Chondrocyte (in vitro differentiated cells): ENCODE data around the gene SORBS2. TPM values are rescaled to one million over a fixed set of nuclear protein-coding genes. Genes with fewer than 3 reads are reported as not detected.

Experiments used
- DNase-seq: peaks from one replicate; pipeline ENCODE4 v3.0.0; 2021; ENCODE audit warnings: mixed read lengths, low spot score
- H3K27ac Mint-ChIP-seq: one replicate; pipeline ENCODE4 v1.8.0; 2021; ENCODE audit warnings: mild to moderate bottlenecking, moderate library complexity, mixed read lengths; ENCODE audit not compliant: unreplicated experiment
- H3K27me3 Mint-ChIP-seq: 2 replicates; pipeline ENCODE4 v1.8.0; 2021; ENCODE audit warnings: low read depth, mixed read lengths
- H3K36me3 Mint-ChIP-seq: 2 replicates; pipeline ENCODE4 v1.8.0; 2021; ENCODE audit warnings: low read depth, mixed read lengths
- H3K4me1 Mint-ChIP-seq: 2 replicates; pipeline ENCODE4 v1.8.0; 2021; ENCODE audit warnings: low read depth, mild to moderate bottlenecking, mixed read lengths
- H3K4me3 Mint-ChIP-seq: one replicate; pipeline ENCODE4 v1.8.0; 2021; ENCODE audit warnings: mild to moderate bottlenecking, moderate library complexity, mixed read lengths; ENCODE audit not compliant: unreplicated experiment
- H3K9me3 Mint-ChIP-seq: 2 replicates; pipeline ENCODE4 v1.8.0; 2021; ENCODE audit warnings: low read depth, mixed read lengths
- total RNA-seq: library from RNA; stranded (reverse); gene quantifications from 3 replicates; pipeline ENCODE4 v1.2.1, GENCODE V29; 2021
- TF ChIP-seq, protein P1 (sequence below): fragments of 200-600 bp; sonication (generic); IDR thresholded peaks from 2 replicates; pipeline ENCODE4 v1.5.0; 2021; ENCODE audit warnings: antibody characterized with exemption, mild to moderate bottlenecking, moderate library complexity

Gene SORBS2
- total RNA-seq, 1 donor from 2014 or later, result 104 TPM

DNA sequence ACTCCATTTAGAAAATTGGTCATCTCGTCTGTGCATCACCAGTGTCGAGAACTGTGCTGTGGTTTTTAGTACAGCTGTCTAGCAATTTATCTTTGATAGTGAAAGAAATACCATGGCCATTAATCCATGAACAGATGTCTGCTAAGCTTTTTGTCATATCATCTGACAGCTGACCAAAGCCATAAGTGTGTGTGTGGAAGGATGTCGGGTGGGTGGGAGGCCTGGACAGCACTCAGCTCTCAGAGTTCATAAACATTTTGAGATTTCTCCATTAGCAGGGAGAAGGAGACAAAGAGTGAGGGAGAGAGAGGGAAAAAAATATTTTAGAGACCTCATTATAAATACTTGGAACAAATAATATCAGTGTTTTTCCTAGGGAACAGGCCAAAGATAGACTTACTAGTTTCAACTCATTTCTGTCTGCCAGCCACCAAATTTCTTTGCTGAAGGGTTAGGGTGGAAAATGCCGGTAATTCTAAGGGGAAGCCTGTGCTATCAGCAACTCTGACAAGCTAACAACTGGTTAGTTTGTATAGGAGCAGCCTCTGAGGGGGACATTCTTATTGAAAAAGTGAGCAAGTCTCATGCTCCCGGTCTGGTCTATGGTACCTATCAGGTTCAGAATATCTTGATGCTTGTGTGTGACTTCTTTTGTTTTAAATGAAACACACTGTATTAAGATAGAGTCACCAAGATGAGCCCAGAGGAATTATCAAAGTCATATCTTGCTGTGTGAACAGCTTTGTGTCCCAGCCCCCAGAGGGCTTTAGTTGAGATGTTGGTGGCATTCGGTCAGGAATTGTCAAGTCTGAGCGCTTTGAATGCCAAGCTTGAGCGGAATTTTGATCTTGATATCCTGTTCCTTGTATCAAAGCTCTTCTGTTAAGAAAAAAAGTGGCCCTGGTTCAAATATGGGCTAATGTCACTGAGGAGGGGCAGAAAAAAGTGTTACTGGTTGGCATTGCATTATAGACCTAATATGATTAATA, 234.7 kb downstream of the SORBS2 start:
- Mint-ChIP-seq H3K27ac (peak overlapping the region; percentile 55), H3K36me3 (no peaks in the 10 kb centered on the region), H3K27me3 (no peaks in the 10 kb centered on the region), H3K9me3 (no peaks in the 10 kb centered on the region), H3K4me1 (peaks cover 21% of the 10 kb centered on the region), H3K4me3 (no peak overlapping the region)
- DNase-seq, result no peak
- TF ChIP-seq, protein P1, sequence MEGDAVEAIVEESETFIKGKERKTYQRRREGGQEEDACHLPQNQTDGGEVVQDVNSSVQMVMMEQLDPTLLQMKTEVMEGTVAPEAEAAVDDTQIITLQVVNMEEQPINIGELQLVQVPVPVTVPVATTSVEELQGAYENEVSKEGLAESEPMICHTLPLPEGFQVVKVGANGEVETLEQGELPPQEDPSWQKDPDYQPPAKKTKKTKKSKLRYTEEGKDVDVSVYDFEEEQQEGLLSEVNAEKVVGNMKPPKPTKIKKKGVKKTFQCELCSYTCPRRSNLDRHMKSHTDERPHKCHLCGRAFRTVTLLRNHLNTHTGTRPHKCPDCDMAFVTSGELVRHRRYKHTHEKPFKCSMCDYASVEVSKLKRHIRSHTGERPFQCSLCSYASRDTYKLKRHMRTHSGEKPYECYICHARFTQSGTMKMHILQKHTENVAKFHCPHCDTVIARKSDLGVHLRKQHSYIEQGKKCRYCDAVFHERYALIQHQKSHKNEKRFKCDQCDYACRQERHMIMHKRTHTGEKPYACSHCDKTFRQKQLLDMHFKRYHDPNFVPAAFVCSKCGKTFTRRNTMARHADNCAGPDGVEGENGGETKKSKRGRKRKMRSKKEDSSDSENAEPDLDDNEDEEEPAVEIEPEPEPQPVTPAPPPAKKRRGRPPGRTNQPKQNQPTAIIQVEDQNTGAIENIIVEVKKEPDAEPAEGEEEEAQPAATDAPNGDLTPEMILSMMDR, result no peak

DNA sequence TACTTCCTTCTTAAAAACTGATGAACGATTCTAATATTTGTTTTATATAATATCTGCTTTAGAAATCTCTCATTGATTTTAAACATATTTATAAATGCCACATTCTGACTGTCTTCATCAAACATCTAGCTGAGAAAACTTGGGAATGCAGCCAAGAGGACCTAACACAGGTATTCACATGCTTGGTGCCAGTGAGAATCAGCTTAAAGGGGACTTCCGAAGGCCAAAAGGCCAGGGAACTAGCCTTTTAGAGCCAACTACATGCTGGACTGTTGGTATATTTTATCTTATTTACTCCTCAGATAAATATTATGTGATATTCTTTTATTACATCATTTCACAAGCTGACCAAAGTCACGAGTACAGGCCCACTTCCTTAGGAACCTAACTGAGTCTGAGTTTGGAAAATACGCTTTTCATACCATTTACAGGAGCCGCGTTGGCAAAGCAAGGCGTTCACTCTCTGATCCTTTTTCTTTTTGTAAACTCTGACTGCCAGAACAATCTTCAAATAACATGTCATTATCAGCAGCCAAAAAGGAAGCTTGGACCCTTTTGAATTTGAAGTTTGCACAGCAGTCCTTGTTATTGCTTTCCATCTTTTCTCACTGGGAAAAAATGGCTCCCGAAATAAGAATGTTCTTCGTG, 235.6 kb downstream of the SORBS2 start:
- Mint-ChIP-seq H3K27ac (peak overlapping the region; percentile 55), H3K27me3 (no peaks in the 10 kb centered on the region), H3K4me3 (no peak overlapping the region), H3K4me1 (peaks cover 25% of the 10 kb centered on the region), H3K9me3 (no peaks in the 10 kb centered on the region), H3K36me3 (no peaks in the 10 kb centered on the region)
- DNase-seq, result no peak
- TF ChIP-seq, protein P1, result no peak

DNA sequence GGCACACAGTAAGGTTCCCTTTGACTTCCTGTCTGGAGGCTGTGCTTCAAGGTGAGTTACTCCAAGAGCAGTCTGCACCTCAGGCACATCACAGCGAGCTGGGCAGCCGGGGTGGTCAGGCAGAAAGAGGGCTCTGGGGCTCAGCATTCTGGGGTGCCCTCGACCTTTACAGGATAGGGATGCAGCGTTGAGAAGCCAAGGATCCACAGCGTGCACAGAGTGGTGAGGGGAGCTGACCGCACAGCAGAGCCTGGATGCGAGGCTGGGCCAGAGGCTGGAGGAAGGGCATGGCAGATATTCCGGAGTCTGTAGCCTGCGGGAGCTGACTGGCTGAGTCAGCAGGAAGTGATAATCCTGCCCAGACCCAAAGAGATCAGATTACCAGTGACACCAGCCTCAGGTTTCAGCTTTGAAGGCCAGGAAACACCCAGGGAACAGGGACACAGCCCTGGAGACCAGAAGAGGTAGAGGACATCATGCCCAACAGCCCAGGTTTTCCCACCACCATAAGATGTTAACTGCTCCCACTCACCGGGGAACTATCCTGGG, 238.3 kb downstream of the SORBS2 start:
- Mint-ChIP-seq H3K27ac (peak overlapping the region; percentile 96), H3K4me3 (peak overlapping the region; percentile 49), H3K27me3 (no peaks in the 10 kb centered on the region), H3K4me1 (peaks cover 29% of the 10 kb centered on the region), H3K36me3 (no peaks in the 10 kb centered on the region), H3K9me3 (no peaks in the 10 kb centered on the region)
- TF ChIP-seq, protein P1, result no peak
- no peak for DNase-seq

DNA sequence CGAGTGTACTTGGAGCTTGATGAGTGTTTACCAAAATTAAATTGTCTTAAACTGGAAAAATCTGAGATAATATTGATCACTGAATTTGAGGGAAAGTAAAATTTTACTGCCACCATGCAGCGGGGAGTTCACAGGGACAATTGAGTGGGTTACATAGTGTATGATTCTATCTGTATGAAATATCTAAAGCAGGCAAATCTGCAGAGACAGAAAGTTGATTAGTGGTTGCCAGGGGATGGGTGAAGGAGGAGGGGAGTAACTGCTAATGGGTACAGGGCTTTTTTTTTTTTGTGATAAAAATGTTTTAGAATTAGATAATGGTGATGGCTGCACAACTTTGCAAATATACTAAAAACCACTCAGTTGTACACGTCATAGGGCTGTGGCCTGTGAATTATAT, 241.3 kb downstream of the SORBS2 start:
- no peaks in the 10 kb centered on the region for H3K36me3 Mint-ChIP-seq
- DNase-seq, result no peak
- H3K4me1 Mint-ChIP-seq, result peaks cover 44% of the 10 kb centered on the region
- H3K9me3 Mint-ChIP-seq, result no peaks in the 10 kb centered on the region
- H3K27me3 Mint-ChIP-seq, result no peaks in the 10 kb centered on the region
- no peak overlapping the region for H3K4me3 Mint-ChIP-seq
- TF ChIP-seq, protein P1, result no peak
- no peak overlapping the region for H3K27ac Mint-ChIP-seq
